ENCODE data around the gene ZBTB48.
"Not testable (repeated sequence)": the region's sequence is repeated elsewhere in the genome, so short reads cannot be mapped to it uniquely, and the experiment has no call there.

ZBTB48 gene

DNA sequence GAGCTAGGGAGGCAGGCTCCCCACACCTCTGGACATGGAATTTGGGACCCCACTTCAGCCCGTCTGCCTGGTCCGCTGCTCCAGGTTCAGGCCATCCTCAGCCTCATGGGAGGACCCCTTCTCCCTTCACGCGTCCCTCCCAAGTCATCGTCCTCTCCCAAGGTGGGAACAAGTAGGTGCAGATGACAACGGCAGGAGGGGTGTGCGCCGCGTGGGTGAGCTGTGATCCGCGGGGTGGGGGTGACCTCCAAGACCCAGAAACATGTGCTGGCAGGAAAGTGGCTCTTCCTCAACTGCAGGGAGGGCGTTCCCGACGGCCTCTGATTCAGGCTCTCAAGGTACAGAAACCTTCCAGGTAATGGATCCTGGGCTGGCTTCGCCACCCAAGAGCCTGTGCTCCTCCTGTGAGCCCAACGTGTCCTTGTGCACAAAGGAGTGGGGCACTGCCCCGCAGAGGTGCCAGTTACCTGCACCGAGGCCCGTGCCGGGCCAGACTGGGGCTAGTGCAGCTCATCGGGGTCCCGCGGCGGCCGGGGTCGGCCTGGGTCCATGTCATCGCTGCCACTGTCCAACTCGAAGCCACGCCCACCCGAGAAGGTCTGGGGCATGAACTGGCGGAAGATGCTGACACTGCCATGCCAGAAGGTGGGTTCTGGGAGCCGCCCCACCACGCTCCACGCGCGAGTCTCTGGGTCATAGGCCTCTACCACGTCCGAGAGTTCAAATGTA is 13.2 kb downstream of the ZBTB48 start:
- no peak for DNase-seq

DNA sequence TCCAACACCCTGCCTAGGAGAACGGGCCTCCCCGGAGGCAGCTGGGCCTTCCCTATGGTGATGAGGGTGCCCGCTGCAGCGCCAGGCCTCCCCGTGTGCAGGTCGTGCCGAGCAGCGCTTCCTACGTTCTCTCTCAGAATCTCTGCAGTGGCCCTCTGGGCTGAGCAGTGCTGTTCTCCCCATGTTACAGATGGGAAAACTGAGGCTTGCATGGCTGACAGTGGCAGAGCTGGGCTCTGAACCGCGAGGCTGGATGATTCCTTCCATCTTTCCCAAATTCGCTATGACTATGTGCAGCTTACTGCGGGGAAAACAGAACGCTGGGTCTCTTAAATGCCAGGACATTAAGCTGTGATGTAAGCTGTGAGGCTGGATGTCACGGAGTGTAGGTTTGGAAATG is 14.0 kb downstream of the ZBTB48 start:
- no peak for DNase-seq

DNA sequence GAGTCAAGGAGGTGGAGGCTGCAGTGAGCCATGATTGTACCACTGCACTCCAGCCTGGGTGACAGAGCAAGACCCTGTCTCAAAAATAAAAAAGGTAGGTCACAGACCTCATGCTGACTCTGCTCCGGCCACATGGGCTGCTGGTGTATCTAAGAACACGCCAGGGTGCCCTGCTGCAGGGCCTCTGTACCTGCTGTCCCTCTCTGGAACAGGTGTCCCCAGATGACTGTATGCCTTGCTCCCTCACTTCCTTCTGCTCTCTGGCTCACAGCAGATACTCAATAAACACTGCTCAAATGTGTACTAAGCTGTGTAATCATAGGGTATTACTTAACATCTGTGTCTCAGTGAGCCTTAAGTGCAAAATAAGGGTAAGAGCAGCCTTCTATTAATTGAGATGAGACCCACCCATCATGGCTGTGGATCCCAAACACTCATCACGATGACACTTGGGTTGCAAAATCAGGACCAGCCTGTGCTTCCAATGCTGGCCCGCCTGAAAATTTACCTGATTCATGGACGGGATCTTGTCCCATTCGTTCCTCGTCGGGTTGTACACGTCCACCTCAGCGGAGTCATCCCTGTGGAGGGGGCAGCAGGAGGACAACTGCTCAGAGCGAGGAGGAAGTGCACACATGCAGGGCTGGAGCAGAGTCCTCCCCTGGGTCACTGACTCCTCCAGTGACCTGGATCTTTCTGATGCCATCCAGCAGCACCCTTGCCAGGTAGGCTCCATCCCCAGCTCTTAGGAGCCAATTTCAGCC is 15.4 kb downstream of the ZBTB48 start:
- no peak for DNase-seq

DNA sequence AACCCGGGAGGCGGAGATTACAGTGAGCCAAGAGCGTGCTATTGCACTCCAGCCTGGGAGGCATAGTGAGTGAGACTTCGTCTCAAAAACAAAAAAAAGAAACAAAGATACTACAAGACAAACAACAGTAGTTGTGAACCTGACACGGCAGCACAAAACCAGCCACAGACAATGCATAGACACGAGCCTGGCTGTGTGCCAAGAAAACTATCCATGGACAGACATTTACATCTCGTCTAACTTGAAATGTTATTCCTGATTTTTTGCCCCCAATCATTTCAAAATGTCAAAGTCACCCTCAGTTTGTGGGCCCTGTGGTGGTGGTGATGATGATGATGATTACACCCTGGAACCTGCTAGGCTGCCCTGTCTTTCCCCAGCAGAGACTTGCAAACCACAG is 16.6 kb downstream of the ZBTB48 start:
- DNase-seq: no peak

GRCh38 chr1:6596886-6597776 is 17.3 kb downstream of the ZBTB48 start:
- no peak for DNase-seq

DNA sequence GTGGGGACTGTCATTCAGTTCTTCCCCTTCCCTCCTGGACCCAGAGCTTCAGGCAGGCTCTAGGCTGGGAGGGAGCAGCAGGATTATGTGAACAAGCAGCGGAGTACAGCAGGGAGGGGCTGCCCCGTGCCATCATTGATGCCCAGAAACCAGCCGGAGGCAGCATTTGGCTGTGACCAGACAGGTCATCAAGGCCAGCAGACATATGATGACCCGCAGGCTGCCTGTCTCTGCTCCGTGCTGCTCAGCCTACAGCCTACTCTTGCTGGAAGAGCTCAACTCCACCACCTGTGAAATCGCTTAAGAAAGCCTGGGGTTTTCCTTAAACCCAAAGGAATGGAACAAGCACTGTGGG is 18.0 kb downstream of the ZBTB48 start:
- DNase-seq: no peak

DNA sequence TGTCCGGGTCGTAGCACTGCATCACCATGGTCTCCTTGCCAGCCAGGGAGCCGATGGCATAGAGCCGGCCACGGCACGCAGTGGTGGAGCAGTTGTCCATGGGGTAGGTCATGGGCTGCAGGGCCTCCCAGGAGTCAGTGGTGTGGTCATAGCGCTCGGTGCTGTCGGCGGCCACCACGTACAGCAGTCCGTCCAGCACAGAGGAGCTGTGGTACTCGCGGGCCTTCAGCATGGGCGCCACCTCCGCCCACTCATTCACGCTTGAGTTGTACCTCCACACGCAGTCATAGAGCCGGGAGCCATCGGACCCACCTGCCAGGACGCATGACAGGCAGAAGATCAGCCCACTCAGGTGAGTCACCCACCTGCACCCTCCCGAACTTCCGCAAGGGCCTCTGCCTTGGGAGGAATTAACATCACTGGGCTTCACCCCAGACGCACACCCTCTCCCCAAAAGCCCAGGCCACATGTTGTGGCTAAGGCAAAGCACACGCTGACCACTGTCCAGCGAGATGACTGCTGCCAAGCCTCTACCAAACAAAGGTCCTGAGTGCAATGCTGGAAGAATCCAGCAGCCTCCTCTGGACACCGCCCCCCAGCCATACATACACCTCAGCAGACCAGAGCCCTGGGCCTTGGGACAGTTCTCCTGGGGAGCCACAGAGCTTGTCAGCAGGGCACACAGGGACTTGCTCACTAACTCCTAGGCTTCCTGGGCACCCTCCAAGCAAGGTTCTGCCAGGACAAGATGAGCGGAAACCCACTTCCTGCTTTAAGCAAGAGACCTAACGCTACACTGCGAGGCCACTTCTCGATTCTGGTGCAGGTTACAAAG is 19.6 kb downstream of the ZBTB48 start:
- no peak for DNase-seq

DNA sequence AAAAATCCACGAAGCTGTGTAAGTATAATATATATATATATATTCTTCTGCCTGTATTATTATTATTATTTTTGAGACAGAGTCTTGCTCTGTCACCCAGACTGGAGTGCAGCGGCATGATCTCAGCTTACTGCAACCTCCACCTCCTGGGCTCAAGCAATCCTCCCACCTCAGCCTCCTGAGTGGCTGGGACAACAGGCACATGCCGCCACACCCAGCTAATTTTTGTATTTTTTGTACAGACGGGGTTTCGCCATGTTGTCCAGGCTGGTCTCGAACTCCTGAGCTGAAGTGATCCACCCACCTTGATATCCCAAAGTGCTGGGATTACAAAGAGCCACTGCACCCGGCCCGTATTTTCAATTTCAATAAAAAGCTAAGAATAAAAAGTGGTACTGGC is 20.2 kb downstream of the ZBTB48 start:
- not testable (repeated sequence) for DNase-seq

GRCh38 chr1:6600410-6601048 is 20.7 kb downstream of the ZBTB48 start:
- DNase-seq: no peak

DNA sequence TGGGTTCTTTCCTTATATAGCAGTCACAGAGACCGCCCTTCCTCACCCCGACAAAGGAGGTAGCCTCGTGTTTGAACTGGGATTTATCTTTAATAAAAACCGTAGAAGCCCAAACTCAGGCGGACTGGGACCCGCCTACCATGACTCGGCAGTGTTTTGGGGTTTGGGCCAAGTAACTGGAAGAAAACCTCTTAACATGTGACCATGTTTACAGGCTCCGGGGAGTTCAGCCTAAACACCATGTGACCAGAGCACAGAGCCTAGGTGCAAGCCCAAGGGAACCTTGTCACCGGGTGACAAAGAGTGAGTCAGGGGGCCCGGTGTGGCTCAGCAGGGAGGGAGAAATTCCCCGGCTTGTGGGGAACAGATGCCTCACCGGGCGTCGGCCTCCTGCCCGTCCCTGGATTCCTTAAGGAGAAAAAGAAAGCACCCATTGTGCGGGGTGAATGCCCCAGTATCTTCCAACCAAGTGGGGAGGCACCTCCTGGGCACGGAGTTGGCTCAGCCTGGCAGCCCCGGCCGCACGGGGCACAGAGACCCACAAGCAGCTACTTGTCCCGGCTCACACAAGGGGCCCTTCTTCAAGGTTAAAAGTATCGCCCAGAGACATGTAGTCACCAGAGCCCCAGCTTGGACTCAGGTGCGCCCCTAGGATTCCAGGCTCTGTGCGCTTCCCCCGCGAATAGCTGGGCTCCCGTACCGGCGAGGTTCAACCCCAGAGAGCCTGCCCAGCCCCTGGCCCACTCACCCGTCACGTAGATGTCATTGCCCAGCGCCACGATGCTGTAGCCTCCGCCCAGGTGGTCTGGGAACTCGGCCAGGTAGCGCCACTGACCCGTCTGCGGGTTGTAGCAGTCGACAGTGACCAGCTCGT is 21.5 kb downstream of the ZBTB48 start:
- peak; percentile 41 for DNase-seq

GRCh38 chr1:6601923-6602668 is 22.3 kb downstream of the ZBTB48 start:
- DNase-seq: peak; percentile 63

DNA sequence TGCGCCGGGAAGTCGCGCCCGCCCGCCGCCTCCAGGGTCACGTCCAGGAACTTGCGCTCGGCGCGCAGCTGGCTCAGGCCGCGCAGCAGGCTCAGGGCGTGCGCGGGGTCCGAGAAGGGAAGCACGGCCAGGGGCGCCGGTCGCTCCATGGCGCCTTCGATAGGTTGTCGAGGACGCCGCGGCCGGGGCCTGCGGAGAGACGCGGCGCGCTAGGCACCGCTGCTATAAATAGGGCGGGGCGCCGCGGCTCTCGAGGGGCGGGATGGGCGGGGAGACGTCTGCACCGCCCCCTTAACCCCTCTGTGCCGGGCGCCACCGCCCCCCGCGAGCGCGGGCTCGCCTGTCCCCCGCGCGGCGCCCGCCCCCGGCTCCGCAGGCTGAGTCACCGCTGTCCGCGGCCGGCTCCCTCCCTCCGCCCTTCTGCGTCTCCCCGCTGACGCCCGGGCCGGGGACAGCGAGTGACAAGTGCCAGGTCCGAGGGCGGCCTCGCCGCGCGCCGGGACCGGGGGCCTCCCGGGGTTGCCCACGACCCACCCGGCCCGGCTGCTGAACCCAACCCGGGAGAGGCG is 23.0 kb downstream of the ZBTB48 start, which contains the start of gene KLHL21:
Gene KLHL21, minus strand, starts transcription at position 201 of the 569 bp plus-strand sequence. Its CDS starts 52 bp downstream, at position 149.
- peak; percentile 63 for DNase-seq

DNA sequence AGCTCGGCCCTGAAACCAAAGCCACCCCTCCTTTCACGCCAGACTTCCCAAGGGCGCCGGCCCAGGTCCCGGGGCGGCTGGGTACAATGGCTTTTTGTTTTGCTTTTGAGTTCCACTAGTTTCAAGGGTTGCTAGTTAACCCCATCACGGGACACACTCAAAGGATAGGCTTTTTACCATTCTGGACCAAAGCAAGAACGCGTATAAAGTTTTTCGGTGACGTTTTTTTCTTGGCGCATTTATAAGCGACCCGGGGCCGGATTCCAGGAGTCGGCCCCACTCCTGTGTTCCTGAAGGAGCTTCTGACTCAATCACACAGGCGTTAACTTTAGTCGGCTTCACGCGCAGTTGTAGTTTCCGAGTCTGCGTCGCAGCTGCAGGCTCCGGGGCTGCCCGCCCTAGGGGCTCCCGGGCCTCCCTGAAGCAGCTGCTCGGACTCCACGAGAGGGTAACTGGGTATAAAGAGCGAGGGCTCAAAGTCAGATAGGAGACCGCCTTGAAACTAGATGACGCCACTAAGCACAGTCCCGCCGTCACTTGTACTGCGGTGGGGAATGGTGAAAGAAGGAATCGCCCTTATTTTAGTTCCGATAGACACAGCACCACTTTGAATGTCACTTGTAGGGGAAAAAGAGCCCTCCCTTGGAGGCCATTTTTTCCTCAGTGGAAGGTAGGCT is 23.6 kb downstream of the ZBTB48 start:
- no peak for DNase-seq

DNA sequence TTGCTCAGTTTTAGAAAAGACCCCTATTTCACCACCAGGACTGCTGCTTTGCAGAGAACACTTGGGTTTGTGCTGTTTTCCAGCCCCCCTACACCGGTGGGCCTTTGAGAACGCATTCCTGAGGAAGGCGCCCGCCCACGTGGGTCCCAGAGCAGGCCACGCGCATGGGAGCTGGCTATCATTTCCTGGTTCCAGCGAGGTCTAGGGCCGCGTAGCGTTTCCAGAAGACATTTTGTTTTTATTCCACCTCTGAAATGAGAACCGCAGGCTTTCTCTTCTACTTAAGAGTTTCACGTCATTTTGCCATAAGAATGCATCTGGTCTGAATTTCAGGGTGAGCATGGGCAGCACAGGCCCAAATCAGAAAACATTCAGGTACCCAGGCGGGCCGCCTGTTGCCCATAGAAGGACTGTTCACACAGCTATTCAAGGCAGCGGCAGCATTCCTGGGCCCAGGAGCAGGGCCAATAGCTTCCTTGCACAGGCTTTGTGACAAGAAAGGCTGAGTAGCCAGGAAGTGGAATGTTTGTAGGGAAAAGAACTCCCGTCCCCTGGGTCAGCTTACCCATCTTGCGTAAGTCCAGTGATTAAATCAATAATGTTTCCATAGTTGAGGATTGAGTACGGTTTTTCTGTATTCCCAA is 24.2 kb downstream of the ZBTB48 start:
- no peak for DNase-seq

DNA sequence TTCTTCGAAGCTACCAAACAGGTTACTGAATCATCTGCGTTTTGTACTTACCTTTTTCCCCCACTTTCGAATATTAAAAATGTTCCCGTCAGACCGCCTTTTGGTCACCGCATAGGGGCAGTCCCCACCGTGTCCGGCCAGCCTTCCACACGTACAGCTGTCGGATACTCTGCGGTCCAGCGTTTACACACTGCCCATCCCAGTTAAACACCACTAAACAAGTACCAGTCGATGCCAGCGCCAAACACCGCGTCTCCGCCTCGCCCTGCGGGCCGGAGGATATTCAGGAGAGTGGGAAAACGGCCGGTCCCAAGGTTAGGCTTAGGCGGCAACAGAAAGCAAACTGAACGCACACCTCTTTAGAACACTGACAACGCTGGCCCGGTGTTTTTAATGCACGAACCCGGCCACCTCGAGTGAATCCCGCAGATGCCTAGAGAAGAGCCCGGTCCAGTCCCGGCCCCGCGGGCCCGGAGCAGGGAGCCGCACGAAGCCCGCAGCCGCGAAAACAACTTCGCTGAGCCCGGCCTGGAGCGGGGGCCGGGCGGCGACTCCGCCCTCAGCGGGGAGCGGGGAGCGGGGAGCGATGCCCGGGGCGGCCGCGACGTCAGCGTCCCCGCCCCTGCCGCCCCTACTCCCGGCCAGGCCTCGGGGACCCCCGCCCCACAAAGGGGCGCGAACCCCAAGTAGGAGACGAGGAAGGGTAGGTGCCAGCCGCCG is 33.0 kb downstream of the ZBTB48 start:
- DNase-seq: peak; percentile 44

- peak; percentile 97 for DNase-seq
These were observed 33.7 kb downstream of the ZBTB48 start, which contains the start of gene PHF13 for GRCh38 chr1:6613361-6614018. Gene PHF13, plus strand, starts transcription at chr1:6613731. Its CDS starts 336 bp downstream, at chr1:6614067.
